Measurements from ENCODE around the gene TOR4A. TPM values are rescaled to one million over a fixed set of nuclear protein-coding genes. Genes with fewer than 3 reads are reported as not detected.

Gene TOR4A
- total and polyA plus RNA-seq, 2 experiments from 2014 or later = 2.0 to 19.0 TPM

DNA sequence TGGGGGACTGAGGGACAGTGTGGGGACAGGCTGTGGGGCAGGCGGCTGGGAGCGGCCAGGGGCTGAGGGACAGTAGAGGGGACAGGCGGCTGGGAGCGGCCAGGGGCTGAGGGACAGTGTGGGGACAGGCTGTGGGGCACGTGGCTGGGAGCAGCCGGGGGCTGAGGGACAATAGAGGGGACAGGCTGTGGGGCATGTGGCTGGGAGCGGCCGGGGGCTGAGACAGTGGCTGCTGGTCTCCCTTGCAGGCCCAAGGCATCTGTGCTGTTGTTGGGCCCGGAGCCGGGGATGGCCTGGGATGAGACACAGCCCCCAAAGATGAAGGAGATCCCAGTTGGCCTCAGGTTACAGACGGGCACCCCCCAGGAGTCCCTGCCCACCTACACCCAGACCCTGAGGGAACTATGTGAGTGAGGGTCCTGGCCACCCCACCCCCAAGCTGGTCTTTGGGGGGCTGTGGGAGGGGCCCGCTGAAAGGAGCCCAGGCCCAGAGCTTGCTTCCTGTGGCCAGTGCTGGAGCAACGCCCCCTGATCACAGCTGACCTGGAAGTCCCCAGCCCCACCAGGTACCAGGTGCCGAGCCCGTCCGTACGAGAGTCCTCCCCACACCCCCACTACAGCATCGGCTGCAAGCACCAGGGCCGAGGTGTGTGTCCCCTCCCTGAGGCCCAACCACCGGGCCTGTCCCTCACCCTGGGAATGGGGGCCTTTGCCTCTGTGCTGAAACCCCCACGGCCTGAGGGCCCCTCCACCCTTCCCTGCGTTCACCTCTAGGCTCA is 25.8 kb upstream of the TOR4A start:
- peaks cover 4% of the 10 kb centered on the region; the same call in 2 of the 3 replicates for H3K36me3 Mint-ChIP-seq (ENCODE audit: low read depth)
- ATAC-seq (no peak), DNase-seq (ENCODE audit: low spot score) (no peak)
- no peak overlapping the region for H3K27ac Mint-ChIP-seq
- peaks cover 19% of the 10 kb centered on the region for H3K27me3 Mint-ChIP-seq (ENCODE audit: insufficient read depth, low read depth, poor library complexity)
- no peak overlapping the region for H3K4me2 ChIP-seq
- no peak overlapping the region for H3K4me3 Mint-ChIP-seq
- TF ChIP-seq, protein P1, sequence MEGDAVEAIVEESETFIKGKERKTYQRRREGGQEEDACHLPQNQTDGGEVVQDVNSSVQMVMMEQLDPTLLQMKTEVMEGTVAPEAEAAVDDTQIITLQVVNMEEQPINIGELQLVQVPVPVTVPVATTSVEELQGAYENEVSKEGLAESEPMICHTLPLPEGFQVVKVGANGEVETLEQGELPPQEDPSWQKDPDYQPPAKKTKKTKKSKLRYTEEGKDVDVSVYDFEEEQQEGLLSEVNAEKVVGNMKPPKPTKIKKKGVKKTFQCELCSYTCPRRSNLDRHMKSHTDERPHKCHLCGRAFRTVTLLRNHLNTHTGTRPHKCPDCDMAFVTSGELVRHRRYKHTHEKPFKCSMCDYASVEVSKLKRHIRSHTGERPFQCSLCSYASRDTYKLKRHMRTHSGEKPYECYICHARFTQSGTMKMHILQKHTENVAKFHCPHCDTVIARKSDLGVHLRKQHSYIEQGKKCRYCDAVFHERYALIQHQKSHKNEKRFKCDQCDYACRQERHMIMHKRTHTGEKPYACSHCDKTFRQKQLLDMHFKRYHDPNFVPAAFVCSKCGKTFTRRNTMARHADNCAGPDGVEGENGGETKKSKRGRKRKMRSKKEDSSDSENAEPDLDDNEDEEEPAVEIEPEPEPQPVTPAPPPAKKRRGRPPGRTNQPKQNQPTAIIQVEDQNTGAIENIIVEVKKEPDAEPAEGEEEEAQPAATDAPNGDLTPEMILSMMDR (conservative IDR thresholded peaks at IDR 0.05; ENCODE audit: low read depth in 2 of 2) = no peak
- no peak for TF ChIP-seq NANOG (IDR thresholded peaks at IDR 0.05; ENCODE audit: borderline replicate concordance)
- TF ChIP-seq ZNF331 (CRISPR knock-in tag; IDR thresholded peaks at IDR 0.05; ENCODE audit: low read depth) = no peak
- TF ChIP-seq CREB1 (CRISPR knock-in tag; IDR thresholded peaks at IDR 0.05; ENCODE audit: low read depth) = no peak
- TF ChIP-seq, protein P2, sequence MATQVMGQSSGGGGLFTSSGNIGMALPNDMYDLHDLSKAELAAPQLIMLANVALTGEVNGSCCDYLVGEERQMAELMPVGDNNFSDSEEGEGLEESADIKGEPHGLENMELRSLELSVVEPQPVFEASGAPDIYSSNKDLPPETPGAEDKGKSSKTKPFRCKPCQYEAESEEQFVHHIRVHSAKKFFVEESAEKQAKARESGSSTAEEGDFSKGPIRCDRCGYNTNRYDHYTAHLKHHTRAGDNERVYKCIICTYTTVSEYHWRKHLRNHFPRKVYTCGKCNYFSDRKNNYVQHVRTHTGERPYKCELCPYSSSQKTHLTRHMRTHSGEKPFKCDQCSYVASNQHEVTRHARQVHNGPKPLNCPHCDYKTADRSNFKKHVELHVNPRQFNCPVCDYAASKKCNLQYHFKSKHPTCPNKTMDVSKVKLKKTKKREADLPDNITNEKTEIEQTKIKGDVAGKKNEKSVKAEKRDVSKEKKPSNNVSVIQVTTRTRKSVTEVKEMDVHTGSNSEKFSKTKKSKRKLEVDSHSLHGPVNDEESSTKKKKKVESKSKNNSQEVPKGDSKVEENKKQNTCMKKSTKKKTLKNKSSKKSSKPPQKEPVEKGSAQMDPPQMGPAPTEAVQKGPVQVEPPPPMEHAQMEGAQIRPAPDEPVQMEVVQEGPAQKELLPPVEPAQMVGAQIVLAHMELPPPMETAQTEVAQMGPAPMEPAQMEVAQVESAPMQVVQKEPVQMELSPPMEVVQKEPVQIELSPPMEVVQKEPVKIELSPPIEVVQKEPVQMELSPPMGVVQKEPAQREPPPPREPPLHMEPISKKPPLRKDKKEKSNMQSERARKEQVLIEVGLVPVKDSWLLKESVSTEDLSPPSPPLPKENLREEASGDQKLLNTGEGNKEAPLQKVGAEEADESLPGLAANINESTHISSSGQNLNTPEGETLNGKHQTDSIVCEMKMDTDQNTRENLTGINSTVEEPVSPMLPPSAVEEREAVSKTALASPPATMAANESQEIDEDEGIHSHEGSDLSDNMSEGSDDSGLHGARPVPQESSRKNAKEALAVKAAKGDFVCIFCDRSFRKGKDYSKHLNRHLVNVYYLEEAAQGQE (IDR thresholded peaks at IDR 0.05; ENCODE audit: unreplicated experiment) = no peak
- TF ChIP-seq JUNB (IDR thresholded peaks at IDR 0.05; ENCODE audit: unreplicated experiment) = no peak
- no peak for TF ChIP-seq STAT1 (IDR thresholded peaks at IDR 0.05; ENCODE audit: unreplicated experiment)
- no peak for TF ChIP-seq POLR2AphosphoS5 (IDR thresholded peaks at IDR 0.05; ENCODE audit: low read depth)
- no peak for TF ChIP-seq ZNF114 (CRISPR knock-in tag; IDR thresholded peaks at IDR 0.05)
- TF ChIP-seq, protein P3, sequence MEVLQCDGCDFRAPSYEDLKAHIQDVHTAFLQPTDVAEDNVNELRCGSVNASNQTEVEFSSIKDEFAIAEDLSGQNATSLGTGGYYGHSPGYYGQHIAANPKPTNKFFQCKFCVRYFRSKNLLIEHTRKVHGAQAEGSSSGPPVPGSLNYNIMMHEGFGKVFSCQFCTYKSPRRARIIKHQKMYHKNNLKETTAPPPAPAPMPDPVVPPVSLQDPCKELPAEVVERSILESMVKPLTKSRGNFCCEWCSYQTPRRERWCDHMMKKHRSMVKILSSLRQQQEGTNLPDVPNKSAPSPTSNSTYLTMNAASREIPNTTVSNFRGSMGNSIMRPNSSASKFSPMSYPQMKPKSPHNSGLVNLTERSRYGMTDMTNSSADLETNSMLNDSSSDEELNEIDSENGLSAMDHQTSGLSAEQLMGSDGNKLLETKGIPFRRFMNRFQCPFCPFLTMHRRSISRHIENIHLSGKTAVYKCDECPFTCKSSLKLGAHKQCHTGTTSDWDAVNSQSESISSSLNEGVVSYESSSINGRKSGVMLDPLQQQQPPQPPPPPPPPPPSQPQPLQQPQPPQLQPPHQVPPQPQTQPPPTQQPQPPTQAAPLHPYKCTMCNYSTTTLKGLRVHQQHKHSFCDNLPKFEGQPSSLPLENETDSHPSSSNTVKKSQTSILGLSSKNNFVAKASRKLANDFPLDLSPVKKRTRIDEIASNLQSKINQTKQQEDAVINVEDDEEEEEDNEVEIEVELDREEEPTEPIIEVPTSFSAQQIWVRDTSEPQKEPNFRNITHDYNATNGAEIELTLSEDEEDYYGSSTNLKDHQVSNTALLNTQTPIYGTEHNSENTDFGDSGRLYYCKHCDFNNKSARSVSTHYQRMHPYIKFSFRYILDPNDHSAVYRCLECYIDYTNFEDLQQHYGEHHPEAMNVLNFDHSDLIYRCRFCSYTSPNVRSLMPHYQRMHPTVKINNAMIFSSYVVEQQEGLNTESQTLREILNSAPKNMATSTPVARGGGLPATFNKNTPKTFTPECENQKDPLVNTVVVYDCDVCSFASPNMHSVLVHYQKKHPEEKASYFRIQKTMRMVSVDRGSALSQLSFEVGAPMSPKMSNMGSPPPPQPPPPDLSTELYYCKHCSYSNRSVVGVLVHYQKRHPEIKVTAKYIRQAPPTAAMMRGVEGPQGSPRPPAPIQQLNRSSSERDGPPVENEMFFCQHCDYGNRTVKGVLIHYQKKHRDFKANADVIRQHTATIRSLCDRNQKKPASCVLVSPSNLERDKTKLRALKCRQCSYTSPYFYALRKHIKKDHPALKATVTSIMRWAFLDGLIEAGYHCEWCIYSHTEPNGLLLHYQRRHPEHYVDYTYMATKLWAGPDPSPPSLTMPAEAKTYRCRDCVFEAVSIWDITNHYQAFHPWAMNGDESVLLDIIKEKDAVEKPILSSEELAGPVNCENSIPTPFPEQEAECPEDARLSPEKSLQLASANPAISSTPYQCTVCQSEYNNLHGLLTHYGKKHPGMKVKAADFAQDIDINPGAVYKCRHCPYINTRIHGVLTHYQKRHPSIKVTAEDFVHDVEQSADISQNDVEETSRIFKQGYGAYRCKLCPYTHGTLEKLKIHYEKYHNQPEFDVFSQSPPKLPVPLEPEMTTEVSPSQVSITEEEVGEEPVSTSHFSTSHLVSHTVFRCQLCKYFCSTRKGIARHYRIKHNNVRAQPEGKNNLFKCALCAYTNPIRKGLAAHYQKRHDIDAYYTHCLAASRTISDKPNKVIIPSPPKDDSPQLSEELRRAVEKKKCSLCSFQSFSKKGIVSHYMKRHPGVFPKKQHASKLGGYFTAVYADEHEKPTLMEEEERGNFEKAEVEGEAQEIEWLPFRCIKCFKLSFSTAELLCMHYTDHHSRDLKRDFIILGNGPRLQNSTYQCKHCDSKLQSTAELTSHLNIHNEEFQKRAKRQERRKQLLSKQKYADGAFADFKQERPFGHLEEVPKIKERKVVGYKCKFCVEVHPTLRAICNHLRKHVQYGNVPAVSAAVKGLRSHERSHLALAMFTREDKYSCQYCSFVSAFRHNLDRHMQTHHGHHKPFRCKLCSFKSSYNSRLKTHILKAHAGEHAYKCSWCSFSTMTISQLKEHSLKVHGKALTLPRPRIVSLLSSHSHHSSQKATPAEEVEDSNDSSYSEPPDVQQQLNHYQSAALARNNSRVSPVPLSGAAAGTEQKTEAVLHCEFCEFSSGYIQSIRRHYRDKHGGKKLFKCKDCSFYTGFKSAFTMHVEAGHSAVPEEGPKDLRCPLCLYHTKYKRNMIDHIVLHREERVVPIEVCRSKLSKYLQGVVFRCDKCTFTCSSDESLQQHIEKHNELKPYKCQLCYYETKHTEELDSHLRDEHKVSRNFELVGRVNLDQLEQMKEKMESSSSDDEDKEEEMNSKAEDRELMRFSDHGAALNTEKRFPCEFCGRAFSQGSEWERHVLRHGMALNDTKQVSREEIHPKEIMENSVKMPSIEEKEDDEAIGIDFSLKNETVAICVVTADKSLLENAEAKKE (CRISPR knock-in tag; IDR thresholded peaks at IDR 0.05) = no peak
- TF ChIP-seq, protein P4, sequence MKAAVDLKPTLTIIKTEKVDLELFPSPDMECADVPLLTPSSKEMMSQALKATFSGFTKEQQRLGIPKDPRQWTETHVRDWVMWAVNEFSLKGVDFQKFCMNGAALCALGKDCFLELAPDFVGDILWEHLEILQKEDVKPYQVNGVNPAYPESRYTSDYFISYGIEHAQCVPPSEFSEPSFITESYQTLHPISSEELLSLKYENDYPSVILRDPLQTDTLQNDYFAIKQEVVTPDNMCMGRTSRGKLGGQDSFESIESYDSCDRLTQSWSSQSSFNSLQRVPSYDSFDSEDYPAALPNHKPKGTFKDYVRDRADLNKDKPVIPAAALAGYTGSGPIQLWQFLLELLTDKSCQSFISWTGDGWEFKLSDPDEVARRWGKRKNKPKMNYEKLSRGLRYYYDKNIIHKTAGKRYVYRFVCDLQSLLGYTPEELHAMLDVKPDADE (IDR thresholded peaks at IDR 0.05) = no peak
- no peak for TF ChIP-seq EZH2phosphoT487 (IDR thresholded peaks at IDR 0.05; ENCODE audit: unreplicated experiment)
- no peak for TF ChIP-seq EZH2 (IDR thresholded peaks at IDR 0.05; ENCODE audit: low read depth, unreplicated experiment)
- H3K36me3 ChIP-seq (ENCODE audit: insufficient read depth) = no peaks in the 10 kb centered on the region; the same call in 1 of the 2 replicates
- H3F3A ChIP-seq (replicated peaks; ENCODE audit: low read depth) = peaks cover 5% of the 10 kb centered on the region
- peaks cover 11% of the 10 kb centered on the region for H3K4me1 Mint-ChIP-seq
- no peaks in the 10 kb centered on the region for H3K9me3 Mint-ChIP-seq
- H4K20me1 ChIP-seq (replicated peaks; ENCODE audit: insufficient read depth) = no peaks in the 10 kb centered on the region; the same call in 1 of the 2 replicates
- peaks cover 4% of the 10 kb centered on the region; the same call in 1 of the 2 replicates for H3K27me3 ChIP-seq (ENCODE audit: insufficient read depth)
- H3K4me1 ChIP-seq (ENCODE audit: insufficient read depth) = peaks cover 13% of the 10 kb centered on the region; the same call in 1 of the 2 replicates
- no peak overlapping the region for H3K4me3 ChIP-seq
- H3K9me2 ChIP-seq (ENCODE audit: insufficient read depth) = no peaks in the 10 kb centered on the region
- H2AFZ ChIP-seq = no peak overlapping the region
- no peak overlapping the region for H3K27ac ChIP-seq (ENCODE audit: low read depth)
- peaks cover 12% of the 10 kb centered on the region for H3K79me2 ChIP-seq (replicated peaks; ENCODE audit: insufficient read depth)

Data from GM23338 (cell line).